K562 (cell line): ENCODE results near the gene SLC1A5. TPM values are rescaled to one million over a fixed set of nuclear protein-coding genes. Genes with fewer than 3 reads are reported as not detected.

Source experiments
- ATAC-seq: fragments of 200-7000 bp; cut with Tn5 transposase; 3 replicates; pipeline ENCODE4 v1.9.1; 2020; ENCODE audit warnings: moderate library complexity
- BruUV-seq: library from RNA; stranded (reverse); fragments of 400-500 nt; replicated peaks from 2 replicates; lab custom pipeline; 2021; lab: Mats Ljungman, UMichigan
- CTCF ChIA-PET: fragments of 300-600 bp; formaldehyde crosslinking; extraction: SDS; loops from one replicate; lab custom pipeline; 2021; ENCODE audit warnings: low intra/inter-chr PET ratio; lab: Yijun Ruan, JAX
- POLR2A ChIA-PET: fragments of 300-600, 350-650 bp; sonication (Branson Sonifier 250); formaldehyde crosslinking; extraction: SDS; loops from one replicate; lab custom pipeline; 2021; ENCODE audit warnings: antibody characterized with exemption, inconsistent platforms; lab: Yijun Ruan, JAX
- DNase-seq, 4 experiments: peaks; one replicate each; pipeline versions ENCODE4 v3.0.0 to v3.0.0-alpha.2; 2011 to 2018; ENCODE audit warnings: low spot score in 3 of 4, mixed read lengths in 3 of 4; ENCODE audit errors: extremely low read depth in 1 of 4
- FAIRE-seq: peaks from 2 replicates; lab custom pipeline; 2011; peaks lifted over from hg19 to GRCh38; lab: Jason Lieb, UNC
- H2AFZ ChIP-seq: 2 replicates; pipeline ENCODE4 v1.6.0; 2011; ENCODE audit warnings: low read depth, low read length, control low read depth, inconsistent platforms
- H3K27ac ChIP-seq: fragments of 200-600 bp; 3 replicates; pipeline ENCODE4 v1.8.0; 2011; ENCODE audit warnings: low read depth, mild to moderate bottlenecking, control low read depth, inconsistent platforms, low read length, moderate library complexity, mixed read lengths; ENCODE audit errors: extremely low read depth
- H3K27me3 ChIP-seq, 2 experiments: fragments of 300-600 bp in 1 of 2; 2 replicates in 1 of 2; 3 replicates in 1 of 2; pipeline versions ENCODE4 v1.6.0 to v1.8.0; 2011; ENCODE audit warnings: inconsistent platforms in 2 of 2, low read length in 2 of 2, mild to moderate bottlenecking in 1 of 2, mixed read lengths in 1 of 2, moderate library complexity in 1 of 2; ENCODE audit not compliant: control insufficient read depth in 2 of 2, insufficient read depth in 2 of 2
- H3K36me3 ChIP-seq: fragments of 300-600 bp; 3 replicates; pipeline ENCODE4 v1.8.0; 2011; ENCODE audit warnings: mild to moderate bottlenecking, low read length, inconsistent platforms; ENCODE audit not compliant: control insufficient read depth, insufficient read depth
- H3K4me1 ChIP-seq, 2 experiments: fragments of 200-600 bp in 1 of 2; replicated peaks in 1 of 2; 2 replicates in 1 of 2; 3 replicates in 1 of 2; pipeline versions ENCODE4 v1.5.1 to v1.8.0; 2011; ENCODE audit warnings: inconsistent platforms in 2 of 2, low read length in 2 of 2, mild to moderate bottlenecking in 1 of 2, mixed read lengths in 1 of 2, moderate library complexity in 1 of 2; ENCODE audit not compliant: control insufficient read depth in 2 of 2, insufficient read depth in 2 of 2
- H3K4me2 ChIP-seq: 2 replicates; pipeline ENCODE4 v1.6.1; 2011; ENCODE audit warnings: low read length, control low read depth, inconsistent platforms, mixed read lengths; ENCODE audit not compliant: insufficient read depth
- H3K4me3 ChIP-seq: fragments of 200-600 bp; sonication (generic), shearing (Covaris generic); 2 replicates; pipeline ENCODE4 v1.5.1; 2016; ENCODE audit warnings: control low read depth, inconsistent platforms
- H3K79me2 ChIP-seq: fragments of 200-600 bp; 3 replicates; pipeline ENCODE4 v1.8.0; 2011; ENCODE audit warnings: low read length, inconsistent platforms; ENCODE audit not compliant: control insufficient read depth, insufficient read depth
- H3K9ac ChIP-seq, 2 experiments: 2 replicates each; pipeline versions ENCODE4 v1.6.0 to v1.6.1; 2011; ENCODE audit warnings: low read depth in 2 of 2, low read length in 2 of 2, control low read depth in 1 of 2, inconsistent platforms in 1 of 2, mild to moderate bottlenecking in 1 of 2, mixed read lengths in 1 of 2; ENCODE audit not compliant: insufficient read depth in 1 of 2
- H3K9me1 ChIP-seq: one replicate; pipeline ENCODE4 v1.6.0; 2011; ENCODE audit warnings: inconsistent platforms, mild to moderate bottlenecking, low read length, moderate library complexity; ENCODE audit not compliant: control insufficient read depth, insufficient read depth
- H3K9me3 ChIP-seq: replicated peaks from 2 replicates; pipeline ENCODE4 v1.5.1; 2011; ENCODE audit warnings: low read depth, low read length, inconsistent platforms; ENCODE audit not compliant: control insufficient read depth, insufficient read depth
- H4K20me1 ChIP-seq: replicated peaks from 2 replicates; pipeline ENCODE4 v1.6.1; 2011; ENCODE audit warnings: low read length, inconsistent platforms, mixed read lengths; ENCODE audit not compliant: control insufficient read depth, insufficient read depth
- CBX2 ChIP-seq: fragments of 200-600 bp; sonication (generic); IDR thresholded peaks from one replicate; pipeline ENCODE4 v1.6.1; 2012; ENCODE audit warnings: mild to moderate bottlenecking, low read length, inconsistent platforms; ENCODE audit not compliant: insufficient read depth, poor library complexity, severe bottlenecking
- CCNT2 ChIP-seq: IDR thresholded peaks from 2 replicates; pipeline ENCODE4 v1.6.1; 2011; ENCODE audit warnings: borderline replicate concordance, low read depth, mild to moderate bottlenecking, moderate library complexity, mixed read lengths, low read length; ENCODE audit not compliant: insufficient read length; ENCODE audit errors: extremely low read depth
- KLF10 ChIP-seq: fragments of 250-450 bp; sonication (Bioruptor Pico); IDR thresholded peaks from 2 replicates; pipeline ENCODE4 v1.6.1; 2021; ENCODE audit warnings: matching md5 sums
- MTF1 ChIP-seq: fragments of 250-450 bp; sonication (Bioruptor Pico); IDR thresholded peaks from 2 replicates; pipeline ENCODE4 v1.9.0; 2021; ENCODE audit warnings: moderate library complexity, mild to moderate bottlenecking, inconsistent platforms, borderline replicate concordance
- NFIC ChIP-seq: fragments of 450-650 bp; IDR thresholded peaks from 2 replicates; pipeline ENCODE4 v1.6.1; 2017; ENCODE audit warnings: mild to moderate bottlenecking, inconsistent platforms
- PRDM10 ChIP-seq: fragments of 450-650 bp; IDR thresholded peaks from 2 replicates; pipeline ENCODE4 v1.6.1; 2018; ENCODE audit not compliant: partially characterized antibody
- YY1 ChIP-seq, 3 experiments: IDR thresholded peaks; 2 replicates each; pipeline ENCODE4 v1.6.1; 2011; ENCODE audit warnings: low read length in 2 of 3, mild to moderate bottlenecking in 2 of 3, moderate library complexity in 2 of 3, borderline replicate concordance in 1 of 3, control low read depth in 1 of 3, low read depth in 1 of 3; ENCODE audit not compliant: insufficient read depth in 3 of 3, insufficient replicate concordance in 2 of 3, control insufficient read depth in 1 of 3, insufficient read length in 1 of 3; ENCODE audit errors: extremely low read depth in 1 of 3
- ZBTB12 ChIP-seq: fragments of 250-450 bp; sonication (Bioruptor Pico); IDR thresholded peaks from 2 replicates; pipeline ENCODE4 v1.4.0; 2020
- ZNF408 ChIP-seq: fragments of 250-450 bp; sonication (Bioruptor Pico); IDR thresholded peaks from 2 replicates; pipeline ENCODE4 v1.4.0; 2020; ENCODE audit warnings: low read depth, mild to moderate bottlenecking, moderate library complexity
- ZNF551 ChIP-seq: fragments of 250-450 bp; sonication (Bioruptor Pico); IDR thresholded peaks from 2 replicates; pipeline ENCODE4 v1.5.0; 2021; ENCODE audit warnings: mild to moderate bottlenecking, moderate library complexity
- ZNF639 ChIP-seq, 2 experiments: fragments of 200-800 bp in 1 of 2; sonication (Bioruptor generic) in 1 of 2; sonication (generic) in 1 of 2; formaldehyde crosslinking in 1 of 2; IDR thresholded peaks in 1 of 2; conservative IDR thresholded peaks in 1 of 2; 2 replicates each; pipeline versions ENCODE4 v1.5.0 to v1.6.1; 2016 to 2020; ENCODE audit warnings: missing compliant biosample characterization in 1 of 2, missing genetic modification characterization in 1 of 2, missing genetic modification reagents in 1 of 2
- WGBS: fragments of 100-300 bp; shearing (Covaris generic); methylation state at CpG from one replicate; pipeline ENCODE4 v1.1.6; 2016; ENCODE audit warnings: low coverage, mixed read lengths; ENCODE audit not compliant: insufficient coverage; ENCODE audit errors: missing lambda C conversion rate; 5-methylcytosine and 5-hydroxymethylcytosine counted together
- in situ Hi-C: fragments of 300-500 bp; cut with MboI; formaldehyde crosslinking; loops from 4 replicates; pipeline ENCODE4 v1.15.0; 2018; ENCODE audit warnings: inconsistent platforms, mixed read lengths
- intact Hi-C: fragments of 100-400 bp; cut with micrococcal nuclease; formaldehyde crosslinking; loops from 2 replicates; pipeline ENCODE4 v1.14.2; 2022
- polyA plus RNA-seq, 8 experiments: library from polyadenylated mRNA; depleted of rRNA in 4 of 8; stranded (reverse) in 5 of 8; unstranded in 3 of 8; fragments of >200 nt; fragmentation: Nextera tagmentation in 2 of 8; fragmentation: Illumina TruSeq in 1 of 8; extraction: Ambion mirVana in 2 of 8; extraction: Trizol in 1 of 8; gene quantifications; 2 replicates each; pipeline versions ENCODE4 v1.2.1 to v1.2.3, GENCODE V29; 2011 to 2014; ENCODE audit warnings: inconsistent platforms in 1 of 8, missing spikeins in 1 of 8
- total RNA-seq, 7 experiments: library from RNA; depleted of rRNA in 6 of 7; stranded (reverse); fragments of >200 nt in 6 of 7; fragmentation: Illumina TruSeq in 2 of 7; extraction: Trizol in 2 of 7; gene quantifications; 2 replicates each; pipeline versions ENCODE4 v1.2.1 to v1.2.3, GENCODE V29; 2011 to 2021; ENCODE audit warnings: low replicate concordance in 1 of 7

SLC1A5 gene
- total and polyA plus RNA-seq, 9 of the 15 experiments (the other 6 are each of a cell fraction or from before 2014, with no cell fraction given) = 31.2 to 417 (median 134) TPM

GRCh38 chr19:46766569-46767317, 21.7 kb downstream of the SLC1A5 start:
- Histone ChIP-seq H4K20me1 (no peaks in the 10 kb centered on the region), H3K9me3 (no peaks in the 10 kb centered on the region), H3K9ac (peak overlapping the region in 1 of 2 experiments; percentile 19; a peak in 1 of 4 replicates), H3K27ac (no peak overlapping the region; the same call in 2 of the 3 replicates), H3K4me3 (no peak overlapping the region), H3K79me2 (no peaks in the 10 kb centered on the region), H3K27me3 (no peaks in the 10 kb centered on the region), H3K4me1 (peaks cover 0 to 7% of the 10 kb centered on the region in 2 experiments; a peak in 3 of 5 replicates), H3K36me3 (no peaks in the 10 kb centered on the region), H3K4me2 (peak overlapping the region; percentile 66), H3K9me1 (no peaks in the 10 kb centered on the region), H2AFZ (peak overlapping the region; percentile 97)
- peak; percentile 73 to 81 (median 75) for DNase-seq
- intact Hi-C loops (no loop called here), in situ Hi-C loops (loop anchor here (5.0 kb wide), 1 partner anchor 76 kb away; no protein-coding TSS in a partner anchor)
- peak; percentile 95 for ATAC-seq
- WGBS = 33% methylated on average over 18 of the region's 18 CpGs
- no TSS peak for BruUV-seq
- peak; percentile 63 for FAIRE-seq
- ChIA-PET POLR2A (interaction anchor here (0.7 to 2.8 kb wide), 11 partner anchors 9 to 158 kb away, joined by 3 to 17 read pairs (median 4); no protein-coding TSS in a partner anchor), CTCF (interaction anchor here (0.5 kb wide), 1 partner anchor 56 kb away, joined by 3 read pairs; no protein-coding TSS in a partner anchor)
- no peak for TF ChIP-seq ZNF639 (CRISPR knock-in tag; conservative IDR thresholded peaks at IDR 0.05 in 1 of 2, IDR thresholded peaks at IDR 0.05 in 1 of 2)
- TF ChIP-seq CCNT2 = no peak
- TF ChIP-seq KLF10 = no peak
- peak; percentile 54 to 89 (median 82) for TF ChIP-seq YY1 (IDR thresholded peaks at IDR 0.05; ENCODE audit: borderline replicate concordance in 1 of 3, control insufficient read depth in 1 of 3, extremely low read depth in 1 of 3, insufficient read depth in 3 of 3, insufficient read length in 1 of 3, insufficient replicate concordance in 2 of 3, low read depth in 1 of 3, low read length in 2 of 3)
- TF ChIP-seq ZNF551 = no peak
- no peak for TF ChIP-seq ZNF408 (CRISPR knock-in tag)
- no peak for TF ChIP-seq CBX2
- no peak for TF ChIP-seq ZBTB12
- TF ChIP-seq NFIC = peak; percentile 48
- TF ChIP-seq PRDM10 = peak; percentile 81
- TF ChIP-seq MTF1 (CRISPR knock-in tag) = no peak
